ENCODE measurements around the gene HAUS2. TPM values are rescaled to one million over a fixed set of nuclear protein-coding genes. Genes with fewer than 3 reads are reported as not detected.

HAUS2 gene
- polyA plus RNA-seq, 1 donor, result 14.4 TPM

DNA sequence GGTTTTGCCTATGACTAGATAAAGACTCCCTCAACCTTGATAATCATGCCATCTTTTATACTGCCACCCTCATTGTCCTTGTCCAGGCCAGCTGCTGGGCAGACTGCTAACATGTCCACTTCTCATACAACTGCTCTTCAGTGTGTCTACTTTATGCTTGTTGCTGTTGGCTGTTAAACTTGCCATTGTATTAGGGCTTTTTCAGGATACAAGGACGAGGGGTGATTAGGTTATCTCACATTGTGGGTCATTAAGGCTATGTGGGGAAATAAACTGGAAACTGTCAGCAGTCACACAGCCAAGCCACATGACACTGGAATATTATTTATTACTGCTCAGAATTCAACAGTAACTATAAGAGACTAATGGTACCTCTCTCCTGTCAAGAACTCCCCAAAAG is 62.9 kb downstream of the HAUS2 start:
- no peak for DNase-seq

DNA sequence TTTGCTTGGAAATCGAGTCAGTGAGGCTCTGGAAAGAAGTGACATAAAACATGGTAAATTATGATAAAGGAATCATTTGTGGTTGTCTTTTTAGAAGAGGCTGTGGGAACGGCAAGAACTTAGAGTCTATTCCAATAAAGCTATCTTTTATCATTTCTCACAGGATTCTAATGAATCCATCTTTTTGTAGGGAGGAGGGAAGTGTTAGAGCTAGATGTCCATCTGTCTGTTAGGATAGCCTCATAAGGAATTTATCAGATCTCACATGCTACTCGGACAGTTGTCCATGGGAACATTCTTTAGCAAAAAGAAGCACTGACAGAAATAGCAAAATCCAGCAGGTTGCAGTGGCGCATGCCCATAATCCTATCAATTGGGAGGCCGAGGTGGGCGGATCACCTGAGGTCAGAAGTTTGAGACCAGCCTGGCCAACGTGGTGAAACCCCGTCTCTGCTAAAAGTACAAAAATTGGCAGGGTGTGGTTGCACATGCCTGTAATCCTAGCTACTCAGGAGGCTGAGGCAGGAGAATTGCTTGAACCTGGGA is 63.8 kb downstream of the HAUS2 start:
- no peak for DNase-seq

- no peak for DNase-seq
Measured at GRCh38 chr15:42616107-42616506, 67.5 kb downstream of the HAUS2 start.

Other genes starting within 250 kb of the HAUS2 start
- 544 TPM for gene CAPN3, start 189.3 kb upstream of the HAUS2 start, polyA plus RNA-seq (ENCODE audit: insufficient read length)
- gene ZNF106, start 57.7 kb upstream of the HAUS2 start, polyA plus RNA-seq (ENCODE audit: insufficient read length), result 308 TPM
- 55.9 TPM for gene SNAP23, start 53.2 kb upstream of the HAUS2 start, polyA plus RNA-seq (ENCODE audit: insufficient read length)
- gene LRRC57, start within 50 bp of the HAUS2 start, polyA plus RNA-seq (ENCODE audit: insufficient read length), result 17.3 TPM
- gene STARD9, start 26.8 kb downstream of the HAUS2 start, polyA plus RNA-seq (ENCODE audit: insufficient read length), result 18.0 TPM
- gene CDAN1, start 188.3 kb downstream of the HAUS2 start, polyA plus RNA-seq (ENCODE audit: insufficient read length), result 20.0 TPM